Measurements from ENCODE around the gene AURKAIP1. TPM values are rescaled to one million over a fixed set of nuclear protein-coding genes. Genes with fewer than 3 reads are reported as not detected.

AURKAIP1 gene
- total and polyA plus RNA-seq, 9 of the 15 experiments (the other 6 are each of a cell fraction or from before 2014, with no cell fraction given) = 7.8 to 478 (median 92.0) TPM

GRCh38 chr1:1422465-1423244 is 47.6 kb upstream of the AURKAIP1 start:
- FAIRE-seq (peak; percentile 97), ATAC-seq (peak; percentile 65), DNase-seq (ENCODE audit: extremely low read depth in 1 of 4, low spot score in 3 of 4) (peak in 1 of 4 experiments; percentile 78)
- ChIA-PET POLR2A (interaction anchor here (1.4 to 1.9 kb wide), 2 partner anchors 10 kb away, joined by 5 read pairs; no protein-coding TSS in a partner anchor), CTCF (ENCODE audit: low intra/inter-chr PET ratio) (no interaction called here)
- no TSS peak for BruUV-seq (replicated peaks)
- H4K20me1 ChIP-seq (replicated peaks; ENCODE audit: control insufficient read depth, insufficient read depth, low read length) = no peaks in the 10 kb centered on the region
- H3K4me1 ChIP-seq (replicated peaks in 1 of 2; ENCODE audit: control insufficient read depth in 2 of 2, insufficient read depth in 2 of 2, low read length in 2 of 2) = peaks cover 3 to 48% of the 10 kb centered on the region in 2 experiments; a peak in 4 of 5 replicates
- in situ Hi-C loops (cut with MboI) (no loop called here), intact Hi-C loops (cut with micrococcal nuclease) (no loop called here)
- H2AFZ ChIP-seq (ENCODE audit: low read depth, low read length) = peak overlapping the region; percentile 41; the same call in 1 of the 2 replicates
- H3K4me2 ChIP-seq (ENCODE audit: insufficient read depth, low read length) = peak overlapping the region; percentile 22; the same call in 1 of the 2 replicates
- H3K36me3 ChIP-seq (ENCODE audit: control insufficient read depth, insufficient read depth, low read length) = no peaks in the 10 kb centered on the region
- no peaks in the 10 kb centered on the region for H3K27me3 ChIP-seq (ENCODE audit: control insufficient read depth in 2 of 2, insufficient read depth in 2 of 2, low read length in 2 of 2)
- no peaks in the 10 kb centered on the region for H3K79me2 ChIP-seq (ENCODE audit: control insufficient read depth, insufficient read depth, low read length)
- WGBS (ENCODE audit: insufficient coverage, low coverage, missing lambda C conversion rate) = 38% methylated on average over 29 of the region's 29 CpGs
- peak overlapping the region in 1 of 2 experiments; percentile 33; a peak in 1 of 4 replicates for H3K9ac ChIP-seq (ENCODE audit: insufficient read depth in 1 of 2, low read depth in 2 of 2, low read length in 2 of 2)
- H3K9me1 ChIP-seq (ENCODE audit: control insufficient read depth, insufficient read depth, low read length) = no peaks in the 10 kb centered on the region
- no peaks in the 10 kb centered on the region for H3K9me3 ChIP-seq (replicated peaks; ENCODE audit: control insufficient read depth, insufficient read depth, low read depth, low read length)
- no peak overlapping the region for H3K27ac ChIP-seq (ENCODE audit: extremely low read depth, low read depth, low read length)
- H3K4me3 ChIP-seq = no peak overlapping the region
- TF ChIP-seq, protein P1, sequence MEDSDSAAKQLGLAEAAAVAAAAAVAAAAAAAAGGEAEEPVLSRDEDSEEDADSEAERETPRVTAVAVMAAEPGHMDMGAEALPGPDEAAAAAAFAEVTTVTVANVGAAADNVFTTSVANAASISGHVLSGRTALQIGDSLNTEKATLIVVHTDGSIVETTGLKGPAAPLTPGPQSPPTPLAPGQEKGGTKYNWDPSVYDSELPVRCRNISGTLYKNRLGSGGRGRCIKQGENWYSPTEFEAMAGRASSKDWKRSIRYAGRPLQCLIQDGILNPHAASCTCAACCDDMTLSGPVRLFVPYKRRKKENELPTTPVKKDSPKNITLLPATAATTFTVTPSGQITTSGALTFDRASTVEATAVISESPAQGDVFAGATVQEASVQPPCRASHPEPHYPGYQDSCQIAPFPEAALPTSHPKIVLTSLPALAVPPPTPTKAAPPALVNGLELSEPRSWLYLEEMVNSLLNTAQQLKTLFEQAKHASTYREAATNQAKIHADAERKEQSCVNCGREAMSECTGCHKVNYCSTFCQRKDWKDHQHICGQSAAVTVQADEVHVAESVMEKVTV (CRISPR knock-in tag; IDR thresholded peaks at IDR 0.05) = no peak
- TF ChIP-seq NFATC3 (IDR thresholded peaks at IDR 0.05) = no peak
- no peak for TF ChIP-seq HMGN3 (IDR thresholded peaks at IDR 0.05; ENCODE audit: borderline replicate concordance, extremely low read depth, insufficient read length, low read depth, low read length)
- no peak for TF ChIP-seq GTF2B (IDR thresholded peaks at IDR 0.05; ENCODE audit: extremely low read depth, insufficient read length)
- TF ChIP-seq RFX7 (CRISPR knock-in tag; IDR thresholded peaks at IDR 0.05) = no peak
- TF ChIP-seq, protein P2, sequence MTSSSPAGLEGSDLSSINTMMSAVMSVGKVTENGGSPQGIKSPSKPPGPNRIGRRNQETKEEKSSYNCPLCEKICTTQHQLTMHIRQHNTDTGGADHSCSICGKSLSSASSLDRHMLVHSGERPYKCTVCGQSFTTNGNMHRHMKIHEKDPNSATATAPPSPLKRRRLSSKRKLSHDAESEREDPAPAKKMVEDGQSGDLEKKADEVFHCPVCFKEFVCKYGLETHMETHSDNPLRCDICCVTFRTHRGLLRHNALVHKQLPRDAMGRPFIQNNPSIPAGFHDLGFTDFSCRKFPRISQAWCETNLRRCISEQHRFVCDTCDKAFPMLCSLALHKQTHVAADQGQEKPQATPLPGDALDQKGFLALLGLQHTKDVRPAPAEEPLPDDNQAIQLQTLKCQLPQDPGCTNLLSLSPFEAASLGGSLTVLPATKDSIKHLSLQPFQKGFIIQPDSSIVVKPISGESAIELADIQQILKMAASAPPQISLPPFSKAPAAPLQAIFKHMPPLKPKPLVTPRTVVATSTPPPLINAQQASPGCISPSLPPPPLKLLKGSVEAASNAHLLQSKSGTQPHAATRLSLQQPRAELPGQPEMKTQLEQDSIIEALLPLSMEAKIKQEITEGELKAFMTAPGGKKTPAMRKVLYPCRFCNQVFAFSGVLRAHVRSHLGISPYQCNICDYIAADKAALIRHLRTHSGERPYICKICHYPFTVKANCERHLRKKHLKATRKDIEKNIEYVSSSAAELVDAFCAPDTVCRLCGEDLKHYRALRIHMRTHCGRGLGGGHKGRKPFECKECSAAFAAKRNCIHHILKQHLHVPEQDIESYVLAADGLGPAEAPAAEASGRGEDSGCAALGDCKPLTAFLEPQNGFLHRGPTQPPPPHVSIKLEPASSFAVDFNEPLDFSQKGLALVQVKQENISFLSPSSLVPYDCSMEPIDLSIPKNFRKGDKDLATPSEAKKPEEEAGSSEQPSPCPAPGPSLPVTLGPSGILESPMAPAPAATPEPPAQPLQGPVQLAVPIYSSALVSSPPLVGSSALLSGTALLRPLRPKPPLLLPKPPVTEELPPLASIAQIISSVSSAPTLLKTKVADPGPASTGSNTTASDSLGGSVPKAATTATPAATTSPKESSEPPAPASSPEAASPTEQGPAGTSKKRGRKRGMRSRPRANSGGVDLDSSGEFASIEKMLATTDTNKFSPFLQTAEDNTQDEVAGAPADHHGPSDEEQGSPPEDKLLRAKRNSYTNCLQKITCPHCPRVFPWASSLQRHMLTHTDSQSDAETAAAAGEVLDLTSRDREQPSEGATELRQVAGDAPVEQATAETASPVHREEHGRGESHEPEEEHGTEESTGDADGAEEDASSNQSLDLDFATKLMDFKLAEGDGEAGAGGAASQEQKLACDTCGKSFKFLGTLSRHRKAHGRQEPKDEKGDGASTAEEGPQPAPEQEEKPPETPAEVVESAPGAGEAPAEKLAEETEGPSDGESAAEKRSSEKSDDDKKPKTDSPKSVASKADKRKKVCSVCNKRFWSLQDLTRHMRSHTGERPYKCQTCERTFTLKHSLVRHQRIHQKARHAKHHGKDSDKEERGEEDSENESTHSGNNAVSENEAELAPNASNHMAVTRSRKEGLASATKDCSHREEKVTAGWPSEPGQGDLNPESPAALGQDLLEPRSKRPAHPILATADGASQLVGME (CRISPR knock-in tag; IDR thresholded peaks at IDR 0.05) = peak; percentile 63; the same call in 1 of the 2 replicates
- TF ChIP-seq ZNF740 (CRISPR knock-in tag; IDR thresholded peaks at IDR 0.05) = no peak
- peak in 1 of 2 experiments; percentile 86; a peak in 2 of 4 replicates for TF ChIP-seq ZNF740 (tag; IDR thresholded peaks at IDR 0.05)
- TF ChIP-seq MED1 (CRISPR knock-in tag; IDR thresholded peaks at IDR 0.05; ENCODE audit: borderline replicate concordance) = no peak
- no peak for TF ChIP-seq ZNF707 (CRISPR knock-in tag; conservative IDR thresholded peaks at IDR 0.05)

Measured in K562 (cell line).